Measurements from ENCODE around the gene PPP2R5C. TPM values are rescaled to one million over a fixed set of nuclear protein-coding genes. Genes with fewer than 3 reads are reported as not detected.
"Not testable (repeated sequence)": the region's sequence is repeated elsewhere in the genome, so short reads cannot be mapped to it uniquely, and the experiment has no call there.

PPP2R5C gene
- total RNA-seq, 1 experiment from 2014 or later, result 96.1 TPM

DNA sequence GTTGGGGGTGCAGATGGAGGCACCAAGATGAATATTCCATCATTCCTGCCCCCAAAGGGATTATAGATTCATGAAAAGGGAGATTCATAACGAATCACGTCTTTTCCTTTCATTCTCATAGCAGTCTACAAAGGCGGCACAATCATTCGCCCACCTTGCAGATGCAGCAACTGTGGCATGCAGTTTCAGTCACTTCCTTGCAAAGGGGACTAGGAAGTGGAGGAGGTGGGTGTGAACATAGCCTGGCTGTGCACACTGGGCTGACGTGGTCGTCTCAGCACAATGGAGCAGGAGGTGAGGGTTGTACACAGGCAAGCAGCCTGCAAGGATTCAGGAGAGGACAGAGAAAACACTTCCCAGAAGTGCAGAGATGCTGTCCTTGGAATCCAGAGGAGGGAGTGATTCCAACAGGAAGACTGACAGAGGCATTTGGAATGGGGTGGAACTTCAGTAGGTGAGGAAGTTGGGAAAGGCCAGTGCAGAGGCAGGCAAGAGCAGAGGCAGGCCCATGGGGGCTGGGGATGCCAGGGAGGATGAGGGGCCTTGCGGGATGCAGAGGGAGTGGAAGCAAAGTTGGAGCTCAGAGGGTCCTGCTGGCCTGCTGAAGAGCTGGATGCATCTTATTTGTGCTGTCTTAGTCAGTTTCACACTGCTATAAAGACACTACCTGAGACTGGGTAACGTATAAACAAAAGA, 21.9 kb upstream of the PPP2R5C start:
- no peak overlapping the region for H3K4me3 ChIP-seq (ENCODE audit: low read length)
- TF ChIP-seq EZH2 (IDR thresholded peaks at IDR 0.05; ENCODE audit: low read length, unreplicated experiment) (no peak), EZH2phosphoT487 (IDR thresholded peaks at IDR 0.05; ENCODE audit: borderline replicate concordance, low read length) (no peak)
- TF ChIP-seq, protein P1, sequence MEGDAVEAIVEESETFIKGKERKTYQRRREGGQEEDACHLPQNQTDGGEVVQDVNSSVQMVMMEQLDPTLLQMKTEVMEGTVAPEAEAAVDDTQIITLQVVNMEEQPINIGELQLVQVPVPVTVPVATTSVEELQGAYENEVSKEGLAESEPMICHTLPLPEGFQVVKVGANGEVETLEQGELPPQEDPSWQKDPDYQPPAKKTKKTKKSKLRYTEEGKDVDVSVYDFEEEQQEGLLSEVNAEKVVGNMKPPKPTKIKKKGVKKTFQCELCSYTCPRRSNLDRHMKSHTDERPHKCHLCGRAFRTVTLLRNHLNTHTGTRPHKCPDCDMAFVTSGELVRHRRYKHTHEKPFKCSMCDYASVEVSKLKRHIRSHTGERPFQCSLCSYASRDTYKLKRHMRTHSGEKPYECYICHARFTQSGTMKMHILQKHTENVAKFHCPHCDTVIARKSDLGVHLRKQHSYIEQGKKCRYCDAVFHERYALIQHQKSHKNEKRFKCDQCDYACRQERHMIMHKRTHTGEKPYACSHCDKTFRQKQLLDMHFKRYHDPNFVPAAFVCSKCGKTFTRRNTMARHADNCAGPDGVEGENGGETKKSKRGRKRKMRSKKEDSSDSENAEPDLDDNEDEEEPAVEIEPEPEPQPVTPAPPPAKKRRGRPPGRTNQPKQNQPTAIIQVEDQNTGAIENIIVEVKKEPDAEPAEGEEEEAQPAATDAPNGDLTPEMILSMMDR (conservative IDR thresholded peaks at IDR 0.05; ENCODE audit: low read depth, low read length), result no peak
- POLR2A ChIA-PET (ENCODE audit: unreplicated experiment), result interaction anchor here (0.6 kb wide), 1 partner anchor 21 kb away, joined by 9 read pairs; no protein-coding TSS in a partner anchor
- no peak overlapping the region for H2AFZ ChIP-seq (ENCODE audit: low read length)
- peaks cover under 1% of the 10 kb centered on the region for H3K4me1 ChIP-seq (ENCODE audit: insufficient read depth, low read length)
- CTCF ChIA-PET, result no interaction called here
- no peak overlapping the region for H3K9ac ChIP-seq (ENCODE audit: low read length)
- no peaks in the 10 kb centered on the region for H4K20me1 ChIP-seq (ENCODE audit: low read length)
- no peaks in the 10 kb centered on the region for H3K9me2 ChIP-seq (replicated peaks; ENCODE audit: low read length)
- H3K36me3 ChIP-seq (ENCODE audit: low read depth, low read length), result no peaks in the 10 kb centered on the region
- no peak overlapping the region for H3K27ac ChIP-seq (ENCODE audit: low read length)
- DNase-seq (no peak), ATAC-seq (no peak)
- no peaks in the 10 kb centered on the region for H3K79me2 ChIP-seq (ENCODE audit: low read length)
- H3K27me3 ChIP-seq (ENCODE audit: low read length), result no peaks in the 10 kb centered on the region
- BruUV-seq (replicated peaks), result no TSS peak
- H3F3A ChIP-seq (ENCODE audit: low read length, unreplicated experiment), result no peaks in the 10 kb centered on the region
- H3K9me3 ChIP-seq (ENCODE audit: low read length), result peaks cover 8% of the 10 kb centered on the region; the same call in 1 of the 2 replicates
- intact Hi-C loops (cut with micrococcal nuclease), result no loop called here
- H3K4me2 ChIP-seq (ENCODE audit: low read length), result no peak overlapping the region

DNA sequence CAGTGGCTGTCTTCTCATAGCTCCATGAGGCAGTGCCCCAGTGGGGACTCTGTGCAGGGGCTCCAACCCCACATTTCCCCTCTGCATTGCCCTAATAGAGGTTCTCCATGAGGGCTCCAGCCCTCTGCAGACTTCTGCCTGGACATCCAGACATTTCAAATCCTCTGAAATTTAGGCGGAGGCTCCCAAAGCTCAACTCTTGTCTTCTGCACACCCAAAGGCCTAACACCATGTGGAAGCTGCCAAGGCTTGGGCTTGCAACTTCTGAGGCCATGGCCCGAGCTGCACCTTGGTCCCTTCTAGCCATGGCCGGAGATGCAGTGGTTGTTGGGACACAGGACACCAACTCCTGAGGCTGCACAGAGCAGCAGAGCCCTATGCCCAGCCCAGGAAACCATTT, 20.5 kb upstream of the PPP2R5C start:
- CTCF ChIA-PET, result no interaction called here
- intact Hi-C loops (cut with micrococcal nuclease), result no loop called here
- no peaks in the 10 kb centered on the region for H3K27me3 ChIP-seq (ENCODE audit: low read length)
- DNase-seq (no peak), ATAC-seq (no peak)
- H3K4me1 ChIP-seq (ENCODE audit: insufficient read depth, low read length), result no peaks in the 10 kb centered on the region
- no TSS peak for BruUV-seq (replicated peaks)
- POLR2A ChIA-PET (ENCODE audit: unreplicated experiment), result no interaction called here
- H3K27ac ChIP-seq (ENCODE audit: low read length), result no peak overlapping the region
- H3K36me3 ChIP-seq (ENCODE audit: low read depth, low read length), result no peaks in the 10 kb centered on the region
- H3K9ac ChIP-seq (ENCODE audit: low read length), result no peak overlapping the region
- H2AFZ ChIP-seq (ENCODE audit: low read length), result no peak overlapping the region
- TF ChIP-seq, protein P1 (conservative IDR thresholded peaks at IDR 0.05; ENCODE audit: low read depth, low read length), result no peak
- TF ChIP-seq EZH2 (IDR thresholded peaks at IDR 0.05; ENCODE audit: low read length, unreplicated experiment) (no peak), EZH2phosphoT487 (IDR thresholded peaks at IDR 0.05; ENCODE audit: borderline replicate concordance, low read length) (no peak)
- no peaks in the 10 kb centered on the region for H4K20me1 ChIP-seq (ENCODE audit: low read length)
- no peaks in the 10 kb centered on the region for H3F3A ChIP-seq (ENCODE audit: low read length, unreplicated experiment)
- H3K4me2 ChIP-seq (ENCODE audit: low read length), result no peak overlapping the region
- no peaks in the 10 kb centered on the region for H3K9me2 ChIP-seq (replicated peaks; ENCODE audit: low read length)
- H3K9me3 ChIP-seq (ENCODE audit: low read length), result peaks cover 8% of the 10 kb centered on the region; the same call in 1 of the 2 replicates
- H3K4me3 ChIP-seq (ENCODE audit: low read length), result no peak overlapping the region
- no peaks in the 10 kb centered on the region for H3K79me2 ChIP-seq (ENCODE audit: low read length)

DNA sequence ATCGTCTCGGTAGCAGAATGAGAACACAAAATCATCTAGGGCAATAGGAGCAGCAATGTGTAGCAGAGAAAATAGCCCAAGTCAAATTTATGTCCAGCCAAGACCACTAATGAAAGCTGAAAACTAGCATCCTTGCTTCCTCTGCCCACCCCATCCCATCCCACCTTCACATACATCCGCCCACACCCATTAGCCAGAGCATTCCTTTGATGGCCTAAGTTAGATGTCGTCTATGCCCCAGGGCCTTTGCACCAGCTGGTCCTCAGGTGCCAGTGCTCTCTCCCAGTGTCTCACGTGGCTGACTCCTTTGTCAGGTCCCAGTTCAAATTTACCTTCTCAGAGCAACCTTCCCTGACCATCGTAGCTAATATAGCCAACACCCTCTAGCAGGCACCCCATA, 17.8 kb upstream of the PPP2R5C start:
- no peaks in the 10 kb centered on the region for H3K79me2 ChIP-seq (ENCODE audit: low read length)
- H3K4me2 ChIP-seq (ENCODE audit: low read length), result no peak overlapping the region
- H3K9me3 ChIP-seq (ENCODE audit: low read length), result peaks cover 8% of the 10 kb centered on the region; the same call in 1 of the 2 replicates
- ChIA-PET CTCF (no interaction called here), POLR2A (ENCODE audit: unreplicated experiment) (no interaction called here)
- ATAC-seq (no peak), DNase-seq (no peak)
- no peak overlapping the region for H3K9ac ChIP-seq (ENCODE audit: low read length)
- H3K4me1 ChIP-seq (ENCODE audit: insufficient read depth, low read length), result no peaks in the 10 kb centered on the region
- H3K27me3 ChIP-seq (ENCODE audit: low read length), result no peaks in the 10 kb centered on the region
- H3K36me3 ChIP-seq (ENCODE audit: low read depth, low read length), result no peaks in the 10 kb centered on the region
- H3F3A ChIP-seq (ENCODE audit: low read length, unreplicated experiment), result no peaks in the 10 kb centered on the region
- intact Hi-C loops (cut with micrococcal nuclease), result no loop called here
- no peak overlapping the region for H2AFZ ChIP-seq (ENCODE audit: low read length)
- H3K9me2 ChIP-seq (replicated peaks; ENCODE audit: low read length), result no peaks in the 10 kb centered on the region
- H4K20me1 ChIP-seq (ENCODE audit: low read length), result no peaks in the 10 kb centered on the region
- no TSS peak for BruUV-seq (replicated peaks)
- no peak overlapping the region for H3K27ac ChIP-seq (ENCODE audit: low read length)
- TF ChIP-seq, protein P1 (conservative IDR thresholded peaks at IDR 0.05; ENCODE audit: low read depth, low read length), result no peak
- no peak for TF ChIP-seq EZH2phosphoT487 (IDR thresholded peaks at IDR 0.05; ENCODE audit: borderline replicate concordance, low read length)
- no peak overlapping the region for H3K4me3 ChIP-seq (ENCODE audit: low read length)

DNA sequence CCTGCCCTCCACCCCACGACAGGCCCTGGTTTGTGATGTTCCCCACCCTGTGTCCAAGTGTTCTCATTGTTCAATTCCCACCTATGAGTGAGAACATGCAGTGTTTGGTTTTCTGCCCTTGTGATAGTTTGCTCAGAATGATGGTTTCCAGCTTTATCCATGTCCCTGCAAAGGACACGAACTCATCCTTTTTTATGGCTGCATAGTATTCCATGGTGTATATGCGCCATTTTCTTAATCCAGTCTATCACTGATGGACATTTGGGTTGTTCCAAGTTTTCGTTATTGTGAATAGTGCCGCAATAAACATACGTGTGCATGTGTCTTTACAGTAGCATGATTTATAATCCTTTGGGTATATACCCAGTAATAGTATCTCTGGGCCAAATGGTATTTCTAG, 17.1 kb upstream of the PPP2R5C start:
- POLR2A ChIA-PET (ENCODE audit: unreplicated experiment); intact Hi-C loops (cut with micrococcal nuclease); H3K79me2 ChIP-seq (ENCODE audit: low read length); H3F3A ChIP-seq (ENCODE audit: low read length, unreplicated experiment); CTCF ChIA-PET; H3K9me3 ChIP-seq (ENCODE audit: low read length); H3K9ac ChIP-seq (ENCODE audit: low read length); H2AFZ ChIP-seq (ENCODE audit: low read length); DNase-seq; H3K9me2 ChIP-seq (replicated peaks; ENCODE audit: low read length); H3K27me3 ChIP-seq (ENCODE audit: low read length); H3K4me2 ChIP-seq (ENCODE audit: low read length); H3K4me1 ChIP-seq (ENCODE audit: insufficient read depth, low read length); H4K20me1 ChIP-seq (ENCODE audit: low read length); ATAC-seq; H3K4me3 ChIP-seq (ENCODE audit: low read length); BruUV-seq (replicated peaks); H3K27ac ChIP-seq (ENCODE audit: low read length); H3K36me3 ChIP-seq (ENCODE audit: low read depth, low read length): not testable (repeated sequence)
